ENCODE data around the gene OLFM4.

DNA sequence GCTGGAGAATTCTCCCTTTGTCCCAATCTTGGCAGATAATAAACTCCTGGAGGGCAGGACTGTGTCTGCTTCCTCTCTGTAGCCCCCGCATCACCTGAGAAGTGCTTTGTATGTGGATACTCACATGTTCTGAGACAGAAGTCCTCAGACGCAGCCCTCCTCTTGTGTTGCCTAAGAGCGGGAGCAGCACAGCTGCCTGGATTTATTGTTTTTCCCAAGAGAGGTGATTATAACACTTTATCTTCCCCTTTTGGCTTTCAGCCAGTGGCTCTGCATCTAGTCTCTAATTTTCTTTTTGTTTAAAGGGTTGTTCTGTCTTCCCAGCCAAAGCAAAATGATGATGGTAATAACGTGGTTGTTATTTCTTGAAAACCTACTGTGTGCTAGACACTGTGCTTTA lies 36.1 kb downstream of the OLFM4 start:
- TF ChIP-seq, protein P1, sequence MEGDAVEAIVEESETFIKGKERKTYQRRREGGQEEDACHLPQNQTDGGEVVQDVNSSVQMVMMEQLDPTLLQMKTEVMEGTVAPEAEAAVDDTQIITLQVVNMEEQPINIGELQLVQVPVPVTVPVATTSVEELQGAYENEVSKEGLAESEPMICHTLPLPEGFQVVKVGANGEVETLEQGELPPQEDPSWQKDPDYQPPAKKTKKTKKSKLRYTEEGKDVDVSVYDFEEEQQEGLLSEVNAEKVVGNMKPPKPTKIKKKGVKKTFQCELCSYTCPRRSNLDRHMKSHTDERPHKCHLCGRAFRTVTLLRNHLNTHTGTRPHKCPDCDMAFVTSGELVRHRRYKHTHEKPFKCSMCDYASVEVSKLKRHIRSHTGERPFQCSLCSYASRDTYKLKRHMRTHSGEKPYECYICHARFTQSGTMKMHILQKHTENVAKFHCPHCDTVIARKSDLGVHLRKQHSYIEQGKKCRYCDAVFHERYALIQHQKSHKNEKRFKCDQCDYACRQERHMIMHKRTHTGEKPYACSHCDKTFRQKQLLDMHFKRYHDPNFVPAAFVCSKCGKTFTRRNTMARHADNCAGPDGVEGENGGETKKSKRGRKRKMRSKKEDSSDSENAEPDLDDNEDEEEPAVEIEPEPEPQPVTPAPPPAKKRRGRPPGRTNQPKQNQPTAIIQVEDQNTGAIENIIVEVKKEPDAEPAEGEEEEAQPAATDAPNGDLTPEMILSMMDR (IDR thresholded peaks at IDR 0.05 in 2 of 3, conservative IDR thresholded peaks at IDR 0.05 in 1 of 3; ENCODE audit: borderline replicate concordance in 1 of 3, insufficient read depth in 1 of 3, low read depth in 2 of 3, low read length in 2 of 3), result no peak
- TF ChIP-seq POLR2AphosphoS5 (IDR thresholded peaks at IDR 0.05; ENCODE audit: low read depth, low read length), result no peak
- TF ChIP-seq, protein P2, sequence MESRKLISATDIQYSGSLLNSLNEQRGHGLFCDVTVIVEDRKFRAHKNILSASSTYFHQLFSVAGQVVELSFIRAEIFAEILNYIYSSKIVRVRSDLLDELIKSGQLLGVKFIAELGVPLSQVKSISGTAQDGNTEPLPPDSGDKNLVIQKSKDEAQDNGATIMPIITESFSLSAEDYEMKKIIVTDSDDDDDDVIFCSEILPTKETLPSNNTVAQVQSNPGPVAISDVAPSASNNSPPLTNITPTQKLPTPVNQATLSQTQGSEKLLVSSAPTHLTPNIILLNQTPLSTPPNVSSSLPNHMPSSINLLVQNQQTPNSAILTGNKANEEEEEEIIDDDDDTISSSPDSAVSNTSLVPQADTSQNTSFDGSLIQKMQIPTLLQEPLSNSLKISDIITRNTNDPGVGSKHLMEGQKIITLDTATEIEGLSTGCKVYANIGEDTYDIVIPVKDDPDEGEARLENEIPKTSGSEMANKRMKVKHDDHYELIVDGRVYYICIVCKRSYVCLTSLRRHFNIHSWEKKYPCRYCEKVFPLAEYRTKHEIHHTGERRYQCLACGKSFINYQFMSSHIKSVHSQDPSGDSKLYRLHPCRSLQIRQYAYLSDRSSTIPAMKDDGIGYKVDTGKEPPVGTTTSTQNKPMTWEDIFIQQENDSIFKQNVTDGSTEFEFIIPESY (IDR thresholded peaks at IDR 0.05; ENCODE audit: extremely low read depth, insufficient replicate concordance, low read length), result no peak
- TF ChIP-seq, protein P3, sequence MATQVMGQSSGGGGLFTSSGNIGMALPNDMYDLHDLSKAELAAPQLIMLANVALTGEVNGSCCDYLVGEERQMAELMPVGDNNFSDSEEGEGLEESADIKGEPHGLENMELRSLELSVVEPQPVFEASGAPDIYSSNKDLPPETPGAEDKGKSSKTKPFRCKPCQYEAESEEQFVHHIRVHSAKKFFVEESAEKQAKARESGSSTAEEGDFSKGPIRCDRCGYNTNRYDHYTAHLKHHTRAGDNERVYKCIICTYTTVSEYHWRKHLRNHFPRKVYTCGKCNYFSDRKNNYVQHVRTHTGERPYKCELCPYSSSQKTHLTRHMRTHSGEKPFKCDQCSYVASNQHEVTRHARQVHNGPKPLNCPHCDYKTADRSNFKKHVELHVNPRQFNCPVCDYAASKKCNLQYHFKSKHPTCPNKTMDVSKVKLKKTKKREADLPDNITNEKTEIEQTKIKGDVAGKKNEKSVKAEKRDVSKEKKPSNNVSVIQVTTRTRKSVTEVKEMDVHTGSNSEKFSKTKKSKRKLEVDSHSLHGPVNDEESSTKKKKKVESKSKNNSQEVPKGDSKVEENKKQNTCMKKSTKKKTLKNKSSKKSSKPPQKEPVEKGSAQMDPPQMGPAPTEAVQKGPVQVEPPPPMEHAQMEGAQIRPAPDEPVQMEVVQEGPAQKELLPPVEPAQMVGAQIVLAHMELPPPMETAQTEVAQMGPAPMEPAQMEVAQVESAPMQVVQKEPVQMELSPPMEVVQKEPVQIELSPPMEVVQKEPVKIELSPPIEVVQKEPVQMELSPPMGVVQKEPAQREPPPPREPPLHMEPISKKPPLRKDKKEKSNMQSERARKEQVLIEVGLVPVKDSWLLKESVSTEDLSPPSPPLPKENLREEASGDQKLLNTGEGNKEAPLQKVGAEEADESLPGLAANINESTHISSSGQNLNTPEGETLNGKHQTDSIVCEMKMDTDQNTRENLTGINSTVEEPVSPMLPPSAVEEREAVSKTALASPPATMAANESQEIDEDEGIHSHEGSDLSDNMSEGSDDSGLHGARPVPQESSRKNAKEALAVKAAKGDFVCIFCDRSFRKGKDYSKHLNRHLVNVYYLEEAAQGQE (IDR thresholded peaks at IDR 0.05; ENCODE audit: low read depth), result no peak

Data from HCT116 (cell line).